Globus pallidus (tissue), 1 donor: ENCODE data around the gene GNAI3.
A peak's percentile ranks its signal among the peaks of the same experiment; 100 is the strongest.

ENCODE experiments used
- DNase-seq: peaks from one replicate; pipeline ENCODE4 v3.0.0-alpha.2; 2015; ENCODE audit warnings: low spot score

Gene GNAI3

GRCh38 chr1:109661391-109661790 is 113.0 kb downstream of the GNAI3 start:
- DNase-seq, result no peak

- no peak for DNase-seq
These were observed 116.3 kb downstream of the GNAI3 start for GRCh38 chr1:109664671-109665070.

GRCh38 chr1:109667452-109668122 is 119.2 kb downstream of the GNAI3 start, which contains the start of gene GSTM2:
Gene GSTM2 (plus strand): TSS chr1:109668057. CDS start chr1:109668116, 59 bp downstream.
- DNase-seq, result peak; percentile 74
